ENCODE data around the gene ABCC3.

ABCC3 gene

DNA sequence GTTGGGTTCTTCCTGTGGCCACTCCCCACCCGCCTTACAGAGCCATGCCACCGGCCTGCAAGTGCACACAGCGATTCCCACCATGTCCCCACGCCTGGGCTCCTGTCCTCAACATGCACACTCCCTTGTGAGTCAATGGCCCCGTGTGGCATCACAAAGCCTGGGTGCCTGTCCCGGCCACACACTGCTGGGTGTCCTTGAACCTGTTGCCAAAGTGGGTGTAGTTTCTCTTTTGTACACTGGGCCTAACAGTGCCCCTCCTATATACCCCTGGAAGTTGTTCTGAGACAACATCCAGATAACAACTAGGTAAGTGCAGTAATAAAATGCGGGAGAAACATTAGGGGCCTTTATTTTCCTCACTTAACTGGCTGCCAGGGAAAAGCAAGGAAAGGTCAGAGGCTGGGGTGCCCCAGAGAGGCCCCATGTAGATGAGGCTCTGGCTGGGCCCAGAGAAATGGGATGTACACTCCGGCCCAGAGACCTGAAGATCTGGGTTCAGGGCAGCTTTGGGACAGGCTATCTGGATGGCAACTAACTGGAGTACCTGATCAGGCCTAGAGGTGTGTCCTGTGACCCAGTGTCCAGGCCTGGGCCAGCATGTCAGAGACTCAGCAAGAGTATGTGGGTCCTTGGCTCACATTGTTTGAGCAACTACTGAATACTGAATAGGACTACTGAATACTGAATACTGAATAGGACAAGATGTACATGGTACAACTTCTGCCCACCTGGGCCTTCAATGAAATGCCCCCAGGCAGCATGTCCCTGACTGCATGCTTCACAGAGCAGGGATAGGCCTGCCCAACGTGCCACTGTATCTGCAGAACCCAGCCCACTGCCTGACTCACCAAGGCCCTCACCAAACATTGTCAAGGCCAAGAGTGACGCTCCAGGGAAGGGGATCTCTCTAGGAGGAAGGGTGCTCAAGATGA lies 8.3 kb downstream of the ABCC3 start:
- DNase-seq (ENCODE audit: low read depth in 2 of 2): no peak

DNA sequence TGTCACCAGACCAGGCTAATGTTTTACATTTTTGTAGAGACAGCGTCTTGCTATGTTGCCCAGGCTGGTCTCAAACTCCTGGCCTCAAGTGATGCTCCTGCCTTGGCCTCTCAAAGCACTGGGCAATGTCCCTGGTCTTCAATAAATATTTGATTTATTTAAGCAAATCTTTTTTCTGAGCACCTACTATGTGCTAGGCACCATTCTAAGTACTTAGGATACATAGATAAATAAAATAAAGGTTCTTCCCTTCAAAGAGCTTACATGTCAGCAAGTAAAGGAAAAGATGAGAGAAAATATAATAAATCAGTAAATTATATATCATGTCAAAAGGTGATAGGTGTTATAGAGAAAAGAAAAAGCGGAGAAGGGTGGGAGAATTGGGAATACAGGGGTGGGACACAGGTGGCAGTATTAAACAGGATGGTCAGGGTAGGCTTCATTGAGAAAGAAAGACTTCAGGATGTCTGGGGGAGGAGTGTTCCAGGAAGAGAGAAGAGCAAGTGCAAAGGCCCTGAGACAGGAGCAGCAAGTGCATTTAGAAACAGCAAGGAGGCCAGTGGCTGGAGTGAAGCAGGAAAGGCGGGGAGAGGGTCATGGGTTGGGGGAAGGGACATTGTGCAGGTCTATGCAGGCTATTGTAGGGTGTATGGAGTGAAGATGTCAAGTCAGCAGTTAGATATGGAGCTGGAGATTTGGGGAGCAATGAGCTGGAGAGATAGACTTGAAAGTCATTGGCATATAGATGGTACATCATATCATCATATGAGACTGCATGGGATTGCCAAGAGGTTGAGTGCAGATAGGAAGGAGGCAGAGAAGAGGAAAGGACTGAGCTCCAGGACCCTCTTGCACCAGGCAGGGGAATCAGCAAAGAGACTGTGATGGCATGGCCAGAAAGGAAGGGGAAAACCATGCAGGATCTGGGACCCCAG lies 11.3 kb downstream of the ABCC3 start:
- no peak for DNase-seq (ENCODE audit: low read depth in 2 of 2)

DNA sequence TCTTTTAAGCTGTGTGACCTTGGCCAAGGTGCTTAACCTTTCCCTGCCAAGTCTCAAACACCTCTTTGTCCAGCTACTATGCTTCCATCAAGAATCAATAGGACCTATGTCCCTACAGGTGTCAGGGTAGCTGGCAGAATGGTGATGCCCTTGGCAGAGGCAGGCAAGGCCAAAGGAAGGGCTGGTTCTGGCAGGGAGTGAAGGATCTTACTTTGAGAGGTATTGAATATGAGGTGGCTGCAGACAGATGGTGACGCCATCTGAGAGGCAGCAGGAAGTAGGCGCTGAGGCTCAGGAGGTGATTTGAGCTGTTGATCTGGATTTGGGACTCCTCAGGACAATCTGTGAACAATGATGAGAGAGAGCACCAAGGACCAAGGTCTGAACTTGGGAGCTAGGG lies 12.5 kb downstream of the ABCC3 start:
- DNase-seq (ENCODE audit: low read depth in 2 of 2): no peak

DNA sequence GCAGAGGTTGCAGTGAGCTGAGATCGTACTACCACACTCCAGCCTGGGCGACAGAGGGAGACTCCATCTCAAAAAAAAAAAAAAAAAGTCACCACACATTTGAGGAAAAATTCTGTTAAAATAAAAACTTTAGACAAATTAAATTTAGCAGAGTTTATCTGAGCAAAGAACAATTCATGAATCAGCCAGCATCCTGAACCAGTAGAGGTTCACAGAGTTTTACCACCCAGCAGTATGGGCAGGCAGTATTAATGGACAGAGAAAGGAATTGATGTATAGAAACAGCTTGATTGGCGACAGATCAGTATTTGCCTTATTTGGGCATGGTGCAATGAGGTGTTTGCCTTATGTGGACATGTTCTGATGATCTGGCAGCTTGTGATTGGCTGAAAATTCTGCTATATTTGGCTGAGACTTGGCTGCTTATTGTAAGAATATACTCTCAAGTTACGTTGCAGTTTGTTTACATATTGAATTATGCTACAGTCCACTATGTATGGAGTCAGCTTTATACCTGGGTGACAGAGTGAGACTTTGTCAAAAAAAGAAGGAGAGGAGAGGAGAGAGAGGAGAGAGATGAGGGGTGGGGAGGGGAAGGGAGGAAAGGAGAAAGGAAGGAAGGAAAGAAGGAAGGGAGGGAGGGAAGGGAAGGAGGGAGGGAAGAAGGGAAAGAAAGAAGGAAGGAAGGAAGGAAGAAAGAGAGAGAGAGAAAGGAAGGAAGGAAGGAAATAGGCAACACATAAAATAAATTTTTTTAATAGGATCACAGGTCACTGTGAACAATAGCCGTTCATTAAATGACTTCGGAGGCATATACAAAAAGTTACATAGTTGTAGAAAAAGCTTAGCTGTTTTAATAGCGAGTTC lies 14.6 kb downstream of the ABCC3 start:
- no peak for DNase-seq (ENCODE audit: low read depth in 2 of 2)

DNA sequence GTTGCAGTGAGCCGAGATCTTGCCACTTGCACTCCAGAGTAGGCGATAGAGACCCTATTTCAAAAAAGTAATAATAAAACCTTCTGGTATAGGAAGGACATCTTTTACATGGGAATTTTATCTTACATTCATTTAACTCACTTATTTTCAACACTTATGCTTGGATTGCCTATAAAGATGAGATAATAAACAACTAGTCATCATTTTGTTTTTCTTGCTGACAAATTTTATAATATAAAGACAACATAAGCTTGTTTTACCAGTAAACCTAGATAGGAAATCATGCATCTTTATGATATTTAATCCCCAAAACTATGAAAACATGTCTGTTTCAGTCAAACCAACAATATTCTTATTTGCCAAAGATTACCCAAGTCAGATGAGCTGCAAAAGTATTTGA lies 17.0 kb downstream of the ABCC3 start:
- no peak for DNase-seq (ENCODE audit: low read depth in 2 of 2)

DNA sequence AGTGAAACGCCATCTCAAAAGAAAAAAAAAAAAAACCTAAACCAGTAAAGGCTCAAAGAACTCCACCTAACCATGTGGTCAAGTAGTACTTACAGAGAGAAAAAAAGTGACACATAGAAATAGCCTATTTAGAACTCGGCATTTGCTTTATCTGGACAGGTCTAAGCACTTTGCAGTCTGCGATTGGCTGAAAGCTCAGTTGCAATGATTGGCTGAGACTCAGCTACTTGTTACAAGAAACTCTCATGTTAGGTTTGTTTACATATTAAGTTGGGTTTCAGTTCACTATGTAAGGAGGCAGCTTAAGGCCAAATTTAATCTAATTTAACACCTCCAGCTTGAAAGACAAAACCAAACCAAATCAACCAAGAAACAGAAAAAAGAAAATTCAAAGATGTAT lies 19.1 kb downstream of the ABCC3 start:
- DNase-seq (ENCODE audit: low read depth in 2 of 2): no peak

DNA sequence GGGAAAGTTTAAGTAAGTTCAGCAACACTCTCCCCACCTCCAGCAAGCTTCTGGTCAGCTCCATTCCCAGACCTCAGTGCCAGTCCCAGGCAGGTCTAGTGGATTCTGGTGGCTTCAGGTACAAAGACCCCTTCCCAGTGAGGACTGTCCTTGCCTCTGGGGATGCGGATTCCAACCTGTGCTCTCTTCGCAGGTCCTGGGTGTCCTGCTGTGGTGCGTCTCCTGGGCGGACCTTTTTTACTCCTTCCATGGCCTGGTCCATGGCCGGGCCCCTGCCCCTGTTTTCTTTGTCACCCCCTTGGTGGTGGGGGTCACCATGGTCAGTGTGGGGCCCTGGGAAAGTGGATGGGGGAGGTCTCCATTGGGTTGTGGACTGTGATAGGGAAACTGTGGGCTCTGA lies 21.8 kb downstream of the ABCC3 start:
- DNase-seq (ENCODE audit: low read depth in 2 of 2): no peak

DNA sequence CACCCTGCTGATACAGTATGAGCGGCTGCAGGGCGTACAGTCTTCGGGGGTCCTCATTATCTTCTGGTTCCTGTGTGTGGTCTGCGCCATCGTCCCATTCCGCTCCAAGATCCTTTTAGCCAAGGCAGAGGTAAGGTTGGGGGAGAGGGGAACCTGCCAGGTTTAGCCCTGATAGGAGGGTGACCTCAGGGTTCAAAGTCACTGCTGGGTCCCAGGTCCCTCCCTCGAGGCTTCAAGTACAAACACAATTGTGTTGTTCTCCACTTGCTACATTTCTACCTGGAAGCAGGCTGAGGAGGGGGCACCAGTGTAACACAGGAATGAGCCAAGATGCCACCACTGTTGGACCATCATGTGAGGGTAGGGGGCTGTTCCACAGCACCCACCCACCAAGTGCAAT lies 22.4 kb downstream of the ABCC3 start:
- DNase-seq (ENCODE audit: low read depth in 2 of 2): no peak

DNA sequence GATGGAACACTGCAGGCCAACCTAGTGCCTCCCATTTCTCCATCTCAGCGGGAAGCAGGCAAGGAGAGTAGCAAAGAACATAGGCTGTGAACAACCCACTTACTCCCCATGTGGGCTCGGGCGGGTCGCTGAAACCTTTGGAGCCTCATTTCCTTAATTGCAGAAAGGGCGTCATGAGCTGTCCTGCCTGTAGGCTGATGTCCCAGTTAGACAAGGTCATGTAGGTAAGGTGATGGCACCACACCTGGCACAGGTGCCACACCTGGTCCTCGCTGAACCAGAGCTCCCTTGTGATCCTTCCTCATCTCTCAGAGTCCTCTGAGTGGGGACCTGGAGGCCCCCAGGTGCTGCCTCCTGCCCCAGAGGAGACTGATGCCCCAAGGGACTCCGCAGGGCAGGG lies 22.9 kb downstream of the ABCC3 start:
- no peak for DNase-seq (ENCODE audit: low read depth in 2 of 2)

DNA sequence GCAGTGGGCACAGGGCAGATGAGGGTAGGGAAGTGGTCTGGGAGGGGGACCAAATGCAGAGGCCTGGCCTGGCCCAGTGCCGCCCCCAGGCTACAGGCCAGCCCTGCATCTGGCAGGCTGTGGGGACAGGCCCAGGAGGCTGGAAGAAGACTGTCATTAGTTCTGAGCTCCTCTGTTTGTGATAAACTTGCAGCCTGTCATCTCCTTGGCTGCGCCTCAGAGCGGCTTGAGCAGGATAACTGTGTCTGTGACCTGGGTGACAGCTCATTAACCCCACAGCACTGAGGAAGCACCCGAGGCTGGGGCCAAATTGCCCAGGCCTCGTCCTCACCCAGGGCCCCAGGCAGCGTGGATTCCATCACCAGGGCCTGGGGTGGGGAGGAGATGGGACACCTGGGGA lies 23.9 kb downstream of the ABCC3 start:
- no peak for DNase-seq (ENCODE audit: low read depth in 2 of 2)

DNA sequence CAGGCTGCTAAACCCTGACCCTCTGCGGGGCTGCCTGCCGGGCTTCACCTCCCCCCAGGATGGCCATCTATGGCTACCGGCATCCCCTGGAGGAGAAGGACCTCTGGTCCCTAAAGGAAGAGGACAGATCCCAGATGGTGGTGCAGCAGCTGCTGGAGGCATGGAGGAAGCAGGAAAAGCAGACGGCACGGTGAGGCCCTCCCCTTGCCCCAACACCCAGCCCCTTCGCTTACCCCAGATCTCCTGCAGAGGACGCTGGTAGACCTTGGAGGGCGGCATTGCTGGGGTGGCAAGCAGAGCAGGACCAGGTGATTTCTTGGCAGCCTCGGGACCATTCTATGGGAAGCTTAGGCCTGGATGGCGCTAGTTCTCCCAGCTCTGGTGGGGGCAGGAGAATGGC lies 24.5 kb downstream of the ABCC3 start:
- DNase-seq (ENCODE audit: low read depth in 2 of 2): no peak

DNA sequence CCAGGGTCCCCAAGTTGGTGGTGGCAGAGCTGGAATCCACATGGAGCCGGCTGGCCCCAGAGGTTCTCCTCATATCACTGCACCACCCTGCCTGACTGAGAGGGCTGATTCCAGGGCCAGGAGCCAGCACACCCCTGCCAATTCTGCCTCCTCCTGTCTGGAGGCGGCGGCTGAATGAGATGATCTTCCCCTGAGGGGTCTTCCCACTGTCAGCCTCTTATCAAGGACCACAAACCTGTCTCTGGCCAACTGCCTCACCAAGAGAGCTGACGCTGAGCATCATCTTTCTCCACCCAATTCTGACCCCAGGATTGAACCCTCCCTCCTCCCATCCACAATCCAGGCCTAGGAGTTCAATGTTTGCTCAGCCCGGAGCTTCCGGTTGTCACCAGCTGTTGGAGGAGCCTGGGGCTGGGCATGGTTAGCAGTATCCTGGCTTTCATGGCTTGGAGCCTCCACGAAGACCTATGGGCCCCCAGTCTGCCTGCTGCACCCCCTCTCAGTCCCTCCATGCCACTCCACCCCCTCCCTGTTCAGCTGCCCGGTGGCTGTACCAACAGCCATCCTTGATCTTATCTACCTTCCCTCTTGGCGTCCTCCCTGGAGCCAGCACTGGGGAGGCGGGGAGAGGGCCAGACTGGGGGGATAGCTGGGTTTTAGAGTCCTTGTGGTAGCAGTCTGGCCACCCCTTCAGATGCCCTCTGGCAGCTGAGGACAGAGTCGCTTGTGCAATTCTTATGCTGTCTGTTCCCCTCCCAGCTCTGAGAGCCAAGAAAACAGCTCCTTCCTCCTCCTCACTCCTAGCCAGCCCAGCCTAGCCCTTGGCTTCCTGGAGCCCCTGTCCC lies 25.6 kb downstream of the ABCC3 start:
- no peak for DNase-seq (ENCODE audit: low read depth in 2 of 2)

DNA sequence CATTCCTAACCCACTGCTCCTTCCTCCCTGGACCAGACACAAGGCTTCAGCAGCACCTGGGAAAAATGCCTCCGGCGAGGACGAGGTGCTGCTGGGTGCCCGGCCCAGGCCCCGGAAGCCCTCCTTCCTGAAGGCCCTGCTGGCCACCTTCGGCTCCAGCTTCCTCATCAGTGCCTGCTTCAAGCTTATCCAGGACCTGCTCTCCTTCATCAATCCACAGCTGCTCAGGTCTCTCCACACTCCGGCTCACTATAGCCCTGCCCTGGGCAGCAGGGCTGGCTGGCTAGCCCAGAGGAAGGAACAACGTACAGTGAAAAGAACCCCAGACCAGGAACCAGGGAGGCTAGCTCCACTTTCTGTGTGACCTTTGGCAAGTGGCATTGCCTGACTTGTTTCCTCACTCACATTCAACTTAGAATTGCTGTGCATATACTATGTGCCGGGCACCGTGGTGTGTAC lies 26.2 kb downstream of the ABCC3 start:
- DNase-seq (ENCODE audit: low read depth in 2 of 2): no peak

DNA sequence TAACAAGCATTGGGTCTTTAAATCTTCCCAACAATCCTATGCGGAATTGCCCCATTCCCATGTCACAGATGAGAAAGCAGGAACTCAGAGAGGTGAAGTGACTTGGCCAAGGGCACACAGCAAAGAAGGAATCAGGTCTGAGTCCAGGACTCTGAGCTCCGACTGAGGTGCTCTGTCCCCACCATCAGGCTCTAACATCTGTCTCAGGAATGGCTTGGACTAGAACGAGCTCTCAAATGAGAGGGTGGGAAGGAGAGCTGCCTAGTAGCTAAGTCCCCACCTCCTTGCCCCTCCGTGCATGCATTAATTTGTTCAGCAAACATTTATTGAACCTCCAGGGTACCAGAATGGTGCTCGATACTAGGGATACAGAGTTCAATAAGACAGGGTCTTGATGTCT lies 26.7 kb downstream of the ABCC3 start:
- no peak for DNase-seq (ENCODE audit: low read depth in 2 of 2)

DNA sequence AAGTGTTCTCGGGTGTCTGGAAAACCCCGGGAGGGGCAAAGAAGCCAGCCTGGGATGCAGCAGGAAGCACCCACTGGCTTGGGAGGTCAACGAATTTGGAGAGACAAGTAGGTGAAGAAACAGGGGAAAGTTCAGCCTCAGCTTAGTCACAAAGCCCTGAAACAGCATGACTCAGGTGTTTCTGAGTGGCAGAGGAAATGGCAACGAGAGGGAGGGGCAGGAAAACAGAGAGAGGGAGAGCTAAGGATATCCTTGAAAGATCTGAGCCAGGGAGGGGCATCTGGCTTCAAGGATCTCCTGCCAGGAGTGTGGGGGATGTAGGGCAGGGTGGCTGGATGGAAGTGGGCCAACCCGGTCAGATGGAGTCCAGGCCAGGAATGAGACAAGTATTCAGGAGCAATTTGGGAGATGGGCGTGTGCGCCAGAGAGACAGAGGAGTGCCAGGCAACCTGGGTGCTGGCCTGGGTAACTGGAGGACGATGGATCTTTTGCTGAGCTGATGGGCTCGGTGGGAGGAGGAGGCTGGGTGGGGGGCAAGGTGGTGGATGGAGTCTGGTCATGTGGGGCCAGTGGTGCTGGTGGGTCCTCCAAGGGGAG lies 27.2 kb downstream of the ABCC3 start:
- peak in 1 of 2 experiments; percentile 17 for DNase-seq (ENCODE audit: low read depth in 2 of 2)

DNA sequence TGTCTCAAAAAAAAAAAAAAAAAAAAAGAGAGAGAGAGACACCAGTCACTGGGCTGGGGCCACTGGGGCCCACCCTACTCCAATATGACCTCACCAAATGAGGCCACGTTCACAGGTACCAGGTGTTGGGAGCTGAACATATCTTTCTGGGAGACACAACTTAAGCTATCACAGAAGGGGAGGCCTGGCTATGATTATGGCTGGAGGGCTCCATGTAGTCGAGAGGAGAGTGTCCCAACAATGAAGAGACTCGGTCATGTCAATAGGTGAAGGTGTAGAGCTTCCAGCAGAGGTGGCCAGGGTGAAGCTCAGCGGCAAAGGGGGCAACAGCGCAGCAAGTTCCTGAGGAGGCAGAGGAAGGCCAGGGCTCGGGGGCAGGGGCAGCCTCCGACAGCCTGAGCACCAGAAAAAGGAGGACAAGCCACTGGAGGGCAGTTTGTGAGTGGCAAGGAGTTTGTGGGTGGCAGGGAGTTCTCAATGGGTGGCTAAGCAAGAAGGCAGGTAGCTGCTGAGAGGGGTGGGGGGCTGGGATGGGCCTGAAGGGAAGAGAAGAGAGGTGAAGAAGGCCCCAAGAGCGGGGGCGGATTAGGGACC lies 28.0 kb downstream of the ABCC3 start:
- no peak for DNase-seq (ENCODE audit: low read depth in 2 of 2)

DNA sequence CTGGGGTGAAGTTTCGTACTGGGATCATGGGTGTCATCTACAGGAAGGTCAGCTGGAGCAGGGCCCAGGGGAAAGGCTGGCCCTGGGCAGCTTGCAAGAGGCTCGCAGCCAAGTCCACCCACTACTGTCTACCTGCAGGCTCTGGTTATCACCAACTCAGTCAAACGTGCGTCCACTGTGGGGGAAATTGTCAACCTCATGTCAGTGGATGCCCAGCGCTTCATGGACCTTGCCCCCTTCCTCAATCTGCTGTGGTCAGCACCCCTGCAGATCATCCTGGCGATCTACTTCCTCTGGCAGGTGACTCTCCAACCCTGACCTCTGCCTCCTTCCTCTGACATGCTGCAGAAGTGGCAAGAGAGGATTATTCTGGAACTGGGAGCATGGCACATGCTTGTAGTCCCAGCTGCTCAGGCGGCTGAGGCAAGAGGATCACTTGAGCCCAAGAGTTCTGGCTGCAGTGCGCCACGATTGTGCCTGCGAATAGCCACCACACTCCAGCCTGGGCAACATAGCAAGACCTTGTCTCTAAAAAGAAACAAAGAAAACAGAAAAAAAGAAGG lies 29.2 kb downstream of the ABCC3 start:
- DNase-seq (ENCODE audit: low read depth in 2 of 2): no peak

DNA sequence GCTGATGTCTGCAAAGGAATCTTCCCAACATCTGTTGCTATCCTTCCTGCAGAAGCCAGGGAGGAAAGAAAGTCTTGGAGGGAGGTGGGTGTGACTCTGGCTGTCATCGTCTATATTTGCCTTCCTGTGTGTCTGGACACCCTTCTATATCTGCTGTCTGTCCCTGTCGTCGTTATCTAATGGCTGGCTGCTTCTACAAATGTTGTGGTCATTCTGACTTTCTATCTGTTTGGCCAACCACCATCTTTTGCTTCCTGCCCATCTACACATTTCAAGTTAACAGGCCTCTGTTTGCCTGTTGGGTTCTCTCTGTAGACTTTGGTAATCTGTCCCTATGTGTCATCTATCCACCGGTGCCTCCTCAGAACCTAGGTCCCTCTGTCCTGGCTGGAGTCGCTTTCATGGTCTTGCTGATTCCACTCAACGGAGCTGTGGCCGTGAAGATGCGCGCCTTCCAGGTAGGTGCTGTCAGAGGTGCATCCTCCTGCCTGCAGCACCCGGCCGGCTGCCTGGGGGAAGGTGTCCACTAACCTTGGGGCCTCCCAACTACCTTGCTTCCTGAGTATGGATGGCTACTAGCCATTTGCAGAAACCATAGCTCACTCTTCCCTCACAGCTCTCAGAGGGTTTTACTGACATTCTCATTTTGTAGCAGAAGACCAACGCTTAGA lies 30.2 kb downstream of the ABCC3 start:
- no peak for DNase-seq (ENCODE audit: low read depth in 2 of 2)

DNA sequence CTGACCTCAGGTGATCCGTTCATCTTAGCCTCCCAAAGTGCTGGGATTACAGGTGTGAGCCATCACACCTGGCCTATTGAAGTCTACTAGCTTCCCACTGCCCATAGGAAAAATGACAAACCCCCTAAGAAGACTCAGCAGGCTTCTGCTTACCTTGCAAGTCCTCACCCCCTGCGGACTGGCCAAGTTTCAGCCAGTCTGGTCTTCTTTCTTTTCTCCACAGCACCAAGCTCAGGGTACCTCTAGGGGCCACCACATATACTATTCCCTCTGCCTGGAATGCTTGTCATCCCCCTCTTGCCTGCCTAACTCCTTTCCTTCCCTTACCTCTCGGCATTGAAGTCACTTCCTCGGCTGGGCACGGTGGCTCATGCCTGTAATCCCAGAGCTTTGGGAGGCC lies 31.2 kb downstream of the ABCC3 start:
- no peak for DNase-seq (ENCODE audit: low read depth in 2 of 2)
